Coronary artery (tissue), 2 donors: Measurements from ENCODE around the gene PPFIBP2.
A peak's percentile ranks its signal among the peaks of the same experiment; 100 is the strongest.

Experiments
- DNase-seq: peaks from one replicate; pipeline ENCODE4 v3.0.0-alpha.2; 2017; ENCODE audit warnings: low spot score
- H3K27ac ChIP-seq, 2 donors: fragments of 200-600 bp; sonication (generic); one replicate each; pipeline ENCODE4 v1.5.1; 2016 to 2019
- H3K4me3 ChIP-seq: fragments of 200-600 bp; sonication (generic); 2 replicates; pipeline ENCODE4 v1.5.1; 2016; ENCODE audit warnings: mild to moderate bottlenecking, moderate library complexity
- CTCF ChIP-seq: fragments of 200-600 bp; sonication (generic); IDR thresholded peaks from one replicate; pipeline ENCODE4 v1.5.1; 2019; ENCODE audit warnings: antibody characterized with exemption

The PPFIBP2 gene

GRCh38 chr11:7666292-7666866 lies 152.6 kb downstream of the PPFIBP2 start:
- TF ChIP-seq CTCF: no peak
- H3K27ac ChIP-seq: no peak overlapping the region
- no peak for DNase-seq

GRCh38 chr11:7667460-7667859 lies 153.7 kb downstream of the PPFIBP2 start:
- Histone ChIP-seq H3K27ac (no peak overlapping the region), H3K4me3 (no peak overlapping the region)
- peak; percentile 62 for DNase-seq
- no peak for TF ChIP-seq CTCF

More at GRCh38 chr11:7666292-7666866, 152.6 kb downstream of the PPFIBP2 start:
- H3K4me3 ChIP-seq: no peak overlapping the region

- no peak for DNase-seq
- Histone ChIP-seq H3K4me3 (no peak overlapping the region), H3K27ac (peak overlapping the region in 1 of 2 donors; percentile 6)
- no peak for TF ChIP-seq CTCF
Measured at GRCh38 chr11:7668464-7668863, 154.7 kb downstream of the PPFIBP2 start.

DNA sequence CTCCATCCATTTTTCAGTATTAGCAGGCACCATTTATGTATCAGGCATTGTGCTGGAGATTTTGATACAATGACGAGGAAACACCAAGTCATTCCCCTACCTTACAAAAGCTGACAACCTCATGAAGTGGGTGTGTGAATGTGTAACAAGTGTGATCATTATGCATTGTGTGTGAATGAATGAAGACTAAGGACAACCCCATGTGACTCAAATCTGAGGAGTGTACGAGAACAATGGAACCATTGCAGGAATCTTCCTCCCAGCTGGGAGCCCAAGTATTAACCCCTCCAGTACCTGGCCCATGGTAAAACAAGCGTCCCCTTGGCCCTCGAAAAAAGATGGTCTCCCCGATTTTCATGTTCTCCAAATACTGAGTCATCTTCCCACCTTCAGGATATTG lies 155.1 kb downstream of the PPFIBP2 start:
- DNase-seq: no peak
- no peak overlapping the region for H3K4me3 ChIP-seq
- peak overlapping the region in 1 of 2 donors; percentile 6 for H3K27ac ChIP-seq
- TF ChIP-seq CTCF: no peak

- H3K4me3 ChIP-seq: no peak overlapping the region
- no peak for DNase-seq
- TF ChIP-seq CTCF: no peak
- no peak overlapping the region for H3K27ac ChIP-seq
Measured at GRCh38 chr11:7670641-7671040, 156.8 kb downstream of the PPFIBP2 start.

GRCh38 chr11:7671347-7672215 lies 157.8 kb downstream of the PPFIBP2 start:
- no peak for TF ChIP-seq CTCF
- Histone ChIP-seq H3K27ac (no peak overlapping the region), H3K4me3 (no peak overlapping the region)
- DNase-seq: no peak
